BJ (cell line): Measurements from ENCODE around the gene ZNF770. TPM values are rescaled to one million over a fixed set of nuclear protein-coding genes. Genes with fewer than 3 reads are reported as not detected.
"Not testable (repeated sequence)": the region's sequence is repeated elsewhere in the genome, so short reads cannot be mapped to it uniquely, and the experiment has no call there.

Experiments used
- CTCF ChIA-PET: fragments of 350-600 bp; formaldehyde crosslinking; extraction: SDS; loops from one replicate; lab custom pipeline; 2021; ENCODE audit warnings: antibody characterized with exemption, inconsistent platforms; lab: Yijun Ruan, JAX
- POLR2A ChIA-PET: fragments of 300-600 bp; sonication (Branson Sonifier 250); formaldehyde crosslinking; extraction: SDS; loops from one replicate; lab custom pipeline; 2021; ENCODE audit warnings: antibody characterized with exemption; lab: Charles Lee
- DNase-seq: peaks from one replicate; pipeline ENCODE4 v3.0.0-alpha.2; 2011; ENCODE audit warnings: low read depth
- H3K27me3 ChIP-seq: 2 replicates; pipeline ENCODE4 v1.6.0; 2011; ENCODE audit warnings: low read length; ENCODE audit not compliant: control insufficient read depth, insufficient read depth
- H3K36me3 ChIP-seq: 2 replicates; pipeline ENCODE4 v1.5.1; 2011; ENCODE audit warnings: low read length; ENCODE audit not compliant: control insufficient read depth, insufficient read depth
- H3K4me3 ChIP-seq: 2 replicates; pipeline ENCODE4 v1.5.1; 2011; ENCODE audit warnings: low read depth, mild to moderate bottlenecking, control low read depth, low read length
- CTCF ChIP-seq: IDR thresholded peaks from 2 replicates; pipeline ENCODE4 v1.5.1; 2011; ENCODE audit warnings: low read depth, mild to moderate bottlenecking, control low read depth, inconsistent platforms, low read length, moderate library complexity; ENCODE audit not compliant: insufficient read depth
- polyA plus RNA-seq: library from polyadenylated mRNA; depleted of rRNA; stranded (reverse); fragments of >200 nt; gene quantifications from 2 replicates; pipeline ENCODE4 v1.2.3, GENCODE V29; 2011; rRNA removed

The ZNF770 gene
- polyA plus RNA-seq, 1 experiment: 8.6 TPM

DNA sequence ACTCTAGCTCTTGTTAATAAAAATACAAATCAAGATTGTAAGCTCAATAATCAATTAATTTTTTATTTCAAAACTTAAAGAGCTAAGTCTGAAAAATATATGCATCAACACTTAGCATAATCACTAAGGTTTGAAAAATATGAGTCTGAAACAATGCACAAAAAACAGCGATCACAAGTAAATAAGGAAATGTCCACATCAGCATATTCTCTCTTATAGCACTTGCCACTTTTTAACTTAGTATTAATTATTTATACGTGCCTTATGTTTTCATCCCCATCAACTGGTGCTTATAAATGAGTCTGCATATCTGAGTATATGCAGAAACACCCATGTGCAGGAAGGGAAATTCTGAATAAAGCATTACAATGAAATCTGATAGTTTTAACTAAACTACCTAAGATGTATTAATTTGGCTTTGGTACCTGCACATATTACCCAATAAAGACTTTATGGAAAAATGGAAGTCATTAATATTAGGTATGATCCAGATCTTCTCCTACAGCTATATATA lies 46.8 kb downstream of the ZNF770 start:
- no peaks in the 10 kb centered on the region for H3K27me3 ChIP-seq
- no peak for TF ChIP-seq CTCF
- DNase-seq: no peak
- ChIA-PET CTCF (interaction anchor here (0.6 to 1.3 kb wide), 3 partner anchors 17 to 27 kb away, joined by 3 read pairs; no protein-coding TSS in a partner anchor), POLR2A (no interaction called here)
- H3K4me3 ChIP-seq: no peak overlapping the region
- H3K36me3 ChIP-seq: no peaks in the 10 kb centered on the region

DNA sequence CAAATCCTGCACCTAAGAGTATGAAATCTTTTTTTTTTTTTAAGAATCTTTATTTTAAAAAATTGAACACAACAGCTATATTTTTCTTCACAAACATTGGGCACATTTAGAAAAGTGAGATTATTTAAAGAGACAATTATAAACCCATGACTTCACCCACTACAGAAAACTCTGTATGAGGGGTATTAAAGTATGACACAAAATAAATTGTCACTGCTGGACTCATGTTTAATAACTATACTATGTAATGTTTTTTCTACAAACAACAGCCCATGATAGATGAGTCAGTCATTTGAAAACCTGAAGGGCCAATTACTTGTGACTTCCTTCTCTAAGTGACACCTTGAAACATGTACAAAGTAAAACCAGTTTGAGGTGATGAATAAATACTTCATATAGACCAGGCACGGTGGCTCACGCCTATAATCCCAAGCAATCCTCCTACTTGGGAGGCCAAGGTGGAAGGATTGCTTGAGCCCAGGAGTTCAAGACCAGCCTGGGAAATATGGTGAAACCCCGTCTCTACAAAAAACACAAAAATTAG lies 54.6 kb downstream of the ZNF770 start:
- ChIA-PET POLR2A (no interaction called here), CTCF (no interaction called here)
- H3K27me3 ChIP-seq: no peaks in the 10 kb centered on the region
- no peak for DNase-seq
- H3K4me3 ChIP-seq: no peak overlapping the region
- no peak for TF ChIP-seq CTCF
- peaks cover 3% of the 10 kb centered on the region for H3K36me3 ChIP-seq

DNA sequence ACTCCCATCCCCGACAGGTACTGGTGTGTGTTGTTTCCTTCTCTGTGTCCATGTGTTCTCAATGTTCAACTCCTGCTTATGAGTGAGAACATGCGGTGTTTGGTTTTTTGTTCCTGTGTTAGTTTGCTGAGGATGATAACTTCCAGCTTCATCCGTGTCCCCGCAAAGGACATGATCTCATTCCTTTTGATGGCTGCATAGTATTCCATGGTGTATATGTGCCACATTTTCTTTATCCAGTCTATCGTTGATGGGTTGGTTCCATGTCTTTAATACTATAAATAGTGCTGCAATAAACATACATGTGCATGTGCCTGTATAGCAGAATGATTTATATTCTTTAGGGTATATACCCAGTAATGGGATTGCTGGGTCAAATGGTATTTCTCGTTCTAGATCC lies 59.7 kb downstream of the ZNF770 start:
- DNase-seq, H3K36me3 ChIP-seq, H3K4me3 ChIP-seq, POLR2A ChIA-PET, H3K27me3 ChIP-seq: not testable (repeated sequence)
- CTCF ChIA-PET: interaction anchor here (1.0 to 2.2 kb wide), 2 partner anchors 8 to 220 kb away, joined by 3 to 5 read pairs; no protein-coding TSS in a partner anchor

Other genes with a start within 250 kb of the ZNF770 start
- not detected in 2 replicates for gene GJD2, start 233.3 kb downstream of the ZNF770 start, polyA plus RNA-seq
- gene ACTC1, start 192.7 kb downstream of the ZNF770 start, polyA plus RNA-seq: 7.6 and 15.2 TPM in 2 replicates
- 15.3 and 24.7 TPM in 2 replicates for gene AQR, start 18.5 kb downstream of the ZNF770 start, polyA plus RNA-seq
- not detected in 2 replicates for gene NANOGP8, start 97.0 kb upstream of the ZNF770 start, polyA plus RNA-seq